Panc1 (cell line): ENCODE measurements around the gene CALD1. TPM values are rescaled to one million over a fixed set of nuclear protein-coding genes. Genes with fewer than 3 reads are reported as not detected.

Experiments used
- ATAC-seq: fragments of 200-7000 bp; cut with Tn5 transposase; 2 replicates; pipeline ENCODE4 v1.9.1; 2020; ENCODE audit warnings: mild to moderate bottlenecking, moderate library complexity
- BruUV-seq: library from RNA; stranded (reverse); fragments of 400-500 nt; replicated peaks from 2 replicates; lab custom pipeline; 2021; lab: Mats Ljungman, UMichigan
- CTCF ChIA-PET: fragments of 300-600 bp; sonication (Branson Sonifier 250); formaldehyde crosslinking; loops from one replicate; lab custom pipeline; 2022; ENCODE audit warnings: antibody characterized with exemption; lab: Charles Lee
- POLR2A ChIA-PET: fragments of 300-600 bp; sonication (Branson Sonifier 250); formaldehyde crosslinking; loops from one replicate; lab custom pipeline; 2022; ENCODE audit warnings: antibody characterized with exemption; lab: Charles Lee
- DNase-seq: peaks from one replicate; pipeline ENCODE4 v3.0.0-alpha.2; 2010; ENCODE audit warnings: low read depth, low spot score
- H3K27ac ChIP-seq: 2 replicates; pipeline ENCODE4 v1.5.1; 2011; ENCODE audit warnings: mild to moderate bottlenecking, low read length, inconsistent platforms
- H3K27me3 ChIP-seq: fragments of 200-500 bp; sonication (Bioruptor generic); 2 replicates; pipeline ENCODE4 v1.6.0; 2014; ENCODE audit warnings: low read length, inconsistent platforms; ENCODE audit not compliant: control insufficient read depth, insufficient read depth
- H3K36me3 ChIP-seq: fragments of 200-500 bp; sonication (Bioruptor generic); 2 replicates; pipeline ENCODE4 v1.5.1; 2014; ENCODE audit warnings: inconsistent platforms, mild to moderate bottlenecking, low read length, moderate library complexity; ENCODE audit not compliant: control insufficient read depth, insufficient read depth
- H3K4me1 ChIP-seq: 2 replicates; pipeline ENCODE4 v1.5.1; 2011; ENCODE audit warnings: inconsistent platforms, mild to moderate bottlenecking, low read length, moderate library complexity; ENCODE audit not compliant: control insufficient read depth, insufficient read depth
- H3K4me3 ChIP-seq, 2 experiments: 2 replicates each; pipeline ENCODE4 v1.5.1; 2011 to 2012; ENCODE audit warnings: low read depth in 2 of 2, low read length in 2 of 2, mild to moderate bottlenecking in 2 of 2, inconsistent platforms in 1 of 2, moderate library complexity in 1 of 2
- H3K9me3 ChIP-seq: fragments of 200-500 bp; sonication (Bioruptor generic); 2 replicates; pipeline ENCODE4 v1.5.1; 2014; ENCODE audit warnings: low read depth, mild to moderate bottlenecking, inconsistent platforms, low read length, moderate library complexity; ENCODE audit not compliant: control insufficient read depth, insufficient read depth
- POLR2AphosphoS5 ChIP-seq: IDR thresholded peaks from 2 replicates; pipeline ENCODE4 v1.6.1; 2012; ENCODE audit warnings: mild to moderate bottlenecking, low read depth, low read length, moderate library complexity
- SIN3A ChIP-seq: IDR thresholded peaks from 2 replicates; pipeline ENCODE4 v1.6.1; 2012; ENCODE audit warnings: low read depth, mild to moderate bottlenecking, low read length, moderate library complexity, borderline replicate concordance; ENCODE audit not compliant: insufficient read depth
- TCF7L2 ChIP-seq: IDR thresholded peaks from 2 replicates; pipeline ENCODE4 v1.6.1; 2011; ENCODE audit warnings: mild to moderate bottlenecking, low read depth, low read length, inconsistent platforms
- in situ Hi-C: cut with HindIII; loops from 2 replicates; pipeline ENCODE4 v1.10.0; 2016; ENCODE audit warnings: low sequenced_read_pairs, low pct_unique_long_range_greater_than_20kb
- intact Hi-C: fragments of 100-400 bp; cut with micrococcal nuclease; formaldehyde crosslinking; loops from one replicate; pipeline ENCODE4 v1.10.0; 2022; ENCODE audit not compliant: unreplicated experiment
- total RNA-seq: library from RNA; stranded (reverse); gene quantifications from one replicate; pipeline ENCODE4 v1.2.1, GENCODE V29; 2021; ENCODE audit not compliant: unreplicated experiment
- TF ChIP-seq, protein P1 (sequence below): fragments of 450-650 bp; IDR thresholded peaks from 2 replicates; pipeline ENCODE4 v1.5.1; 2017; ENCODE audit warnings: mild to moderate bottlenecking
- TF ChIP-seq, protein P2 (sequence below), 2 experiments: IDR thresholded peaks; 2 replicates each; pipeline ENCODE4 v1.6.1; 2011 to 2012; ENCODE audit warnings: low read depth in 2 of 2, control low read depth in 1 of 2, low read length in 1 of 2, mild to moderate bottlenecking in 1 of 2, moderate library complexity in 1 of 2; ENCODE audit not compliant: insufficient read depth in 1 of 2

The CALD1 gene
- total RNA-seq, 1 experiment from 2014 or later: 9.2 TPM

DNA sequence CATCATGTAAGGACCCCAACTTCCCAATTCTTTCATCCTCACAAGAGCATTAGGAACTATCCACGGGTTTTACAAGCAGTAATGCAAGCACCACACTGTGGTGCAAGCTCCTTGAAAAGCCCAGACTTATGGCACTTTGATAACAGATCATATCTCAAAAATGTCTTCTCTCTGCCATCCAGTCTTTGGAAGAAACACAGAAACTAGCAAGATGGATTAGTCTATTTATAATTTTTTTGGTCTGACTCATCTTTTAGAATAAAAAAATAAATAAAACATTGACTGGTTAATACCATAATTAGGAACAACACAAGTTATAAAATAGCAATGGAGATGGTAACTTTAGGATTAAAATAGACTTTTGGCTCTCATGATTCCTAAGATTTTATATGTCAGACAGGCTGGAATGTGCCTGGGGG lies 49.0 kb upstream of the CALD1 start:
- ATAC-seq (no peak), DNase-seq (no peak)
- Histone ChIP-seq H3K36me3 (no peaks in the 10 kb centered on the region), H3K27ac (no peak overlapping the region), H3K27me3 (no peaks in the 10 kb centered on the region), H3K4me1 (no peaks in the 10 kb centered on the region), H3K4me3 (no peak overlapping the region), H3K9me3 (no peaks in the 10 kb centered on the region)
- intact Hi-C loops: no loop called here
- ChIA-PET CTCF (no interaction called here), POLR2A (no interaction called here)
- TF ChIP-seq TCF7L2 (no peak), POLR2AphosphoS5 (no peak), SIN3A (no peak)
- TF ChIP-seq, protein P1, sequence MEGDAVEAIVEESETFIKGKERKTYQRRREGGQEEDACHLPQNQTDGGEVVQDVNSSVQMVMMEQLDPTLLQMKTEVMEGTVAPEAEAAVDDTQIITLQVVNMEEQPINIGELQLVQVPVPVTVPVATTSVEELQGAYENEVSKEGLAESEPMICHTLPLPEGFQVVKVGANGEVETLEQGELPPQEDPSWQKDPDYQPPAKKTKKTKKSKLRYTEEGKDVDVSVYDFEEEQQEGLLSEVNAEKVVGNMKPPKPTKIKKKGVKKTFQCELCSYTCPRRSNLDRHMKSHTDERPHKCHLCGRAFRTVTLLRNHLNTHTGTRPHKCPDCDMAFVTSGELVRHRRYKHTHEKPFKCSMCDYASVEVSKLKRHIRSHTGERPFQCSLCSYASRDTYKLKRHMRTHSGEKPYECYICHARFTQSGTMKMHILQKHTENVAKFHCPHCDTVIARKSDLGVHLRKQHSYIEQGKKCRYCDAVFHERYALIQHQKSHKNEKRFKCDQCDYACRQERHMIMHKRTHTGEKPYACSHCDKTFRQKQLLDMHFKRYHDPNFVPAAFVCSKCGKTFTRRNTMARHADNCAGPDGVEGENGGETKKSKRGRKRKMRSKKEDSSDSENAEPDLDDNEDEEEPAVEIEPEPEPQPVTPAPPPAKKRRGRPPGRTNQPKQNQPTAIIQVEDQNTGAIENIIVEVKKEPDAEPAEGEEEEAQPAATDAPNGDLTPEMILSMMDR: no peak
- TF ChIP-seq, protein P2, sequence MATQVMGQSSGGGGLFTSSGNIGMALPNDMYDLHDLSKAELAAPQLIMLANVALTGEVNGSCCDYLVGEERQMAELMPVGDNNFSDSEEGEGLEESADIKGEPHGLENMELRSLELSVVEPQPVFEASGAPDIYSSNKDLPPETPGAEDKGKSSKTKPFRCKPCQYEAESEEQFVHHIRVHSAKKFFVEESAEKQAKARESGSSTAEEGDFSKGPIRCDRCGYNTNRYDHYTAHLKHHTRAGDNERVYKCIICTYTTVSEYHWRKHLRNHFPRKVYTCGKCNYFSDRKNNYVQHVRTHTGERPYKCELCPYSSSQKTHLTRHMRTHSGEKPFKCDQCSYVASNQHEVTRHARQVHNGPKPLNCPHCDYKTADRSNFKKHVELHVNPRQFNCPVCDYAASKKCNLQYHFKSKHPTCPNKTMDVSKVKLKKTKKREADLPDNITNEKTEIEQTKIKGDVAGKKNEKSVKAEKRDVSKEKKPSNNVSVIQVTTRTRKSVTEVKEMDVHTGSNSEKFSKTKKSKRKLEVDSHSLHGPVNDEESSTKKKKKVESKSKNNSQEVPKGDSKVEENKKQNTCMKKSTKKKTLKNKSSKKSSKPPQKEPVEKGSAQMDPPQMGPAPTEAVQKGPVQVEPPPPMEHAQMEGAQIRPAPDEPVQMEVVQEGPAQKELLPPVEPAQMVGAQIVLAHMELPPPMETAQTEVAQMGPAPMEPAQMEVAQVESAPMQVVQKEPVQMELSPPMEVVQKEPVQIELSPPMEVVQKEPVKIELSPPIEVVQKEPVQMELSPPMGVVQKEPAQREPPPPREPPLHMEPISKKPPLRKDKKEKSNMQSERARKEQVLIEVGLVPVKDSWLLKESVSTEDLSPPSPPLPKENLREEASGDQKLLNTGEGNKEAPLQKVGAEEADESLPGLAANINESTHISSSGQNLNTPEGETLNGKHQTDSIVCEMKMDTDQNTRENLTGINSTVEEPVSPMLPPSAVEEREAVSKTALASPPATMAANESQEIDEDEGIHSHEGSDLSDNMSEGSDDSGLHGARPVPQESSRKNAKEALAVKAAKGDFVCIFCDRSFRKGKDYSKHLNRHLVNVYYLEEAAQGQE (IDR thresholded peaks at IDR 0.05; ENCODE audit: insufficient read depth in 1 of 2, low read depth in 2 of 2, low read length in 1 of 2): no peak
- in situ Hi-C loops: no loop called here
- no TSS peak for BruUV-seq

DNA sequence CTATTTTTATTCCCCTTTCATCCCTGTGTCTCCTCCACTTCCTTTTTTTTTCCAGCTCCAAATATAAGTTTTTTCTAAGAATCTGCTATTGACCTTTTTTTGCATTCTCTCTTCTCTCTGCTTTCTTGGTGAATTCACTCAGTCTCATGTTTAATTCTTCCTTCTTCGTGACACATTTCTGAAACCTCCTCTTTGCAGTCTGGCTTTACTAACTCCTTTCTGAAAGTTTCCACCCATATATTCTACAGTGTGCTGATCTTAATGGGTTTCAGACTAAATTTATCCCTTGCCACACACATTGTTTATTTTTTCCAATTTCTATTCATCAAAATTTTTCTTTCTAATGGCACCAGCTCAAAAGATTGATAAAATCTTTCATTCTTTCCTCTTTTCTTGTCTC lies 47.8 kb upstream of the CALD1 start:
- CTCF ChIA-PET: no interaction called here
- intact Hi-C loops (no loop called here), in situ Hi-C loops (no loop called here)
- no peak for ATAC-seq
- Histone ChIP-seq H3K4me3 (no peak overlapping the region), H3K4me1 (no peaks in the 10 kb centered on the region), H3K9me3 (no peaks in the 10 kb centered on the region), H3K27ac (no peak overlapping the region), H3K36me3 (no peaks in the 10 kb centered on the region), H3K27me3 (no peaks in the 10 kb centered on the region)
- POLR2A ChIA-PET: no interaction called here
- no peak for DNase-seq
- BruUV-seq: no TSS peak
- TF ChIP-seq, protein P1: no peak
- TF ChIP-seq TCF7L2: no peak
- TF ChIP-seq, protein P2 (IDR thresholded peaks at IDR 0.05; ENCODE audit: insufficient read depth in 1 of 2, low read depth in 2 of 2, low read length in 1 of 2): no peak
- TF ChIP-seq POLR2AphosphoS5: no peak
- no peak for TF ChIP-seq SIN3A
